ENCODE results near the gene PADI2.

DNA sequence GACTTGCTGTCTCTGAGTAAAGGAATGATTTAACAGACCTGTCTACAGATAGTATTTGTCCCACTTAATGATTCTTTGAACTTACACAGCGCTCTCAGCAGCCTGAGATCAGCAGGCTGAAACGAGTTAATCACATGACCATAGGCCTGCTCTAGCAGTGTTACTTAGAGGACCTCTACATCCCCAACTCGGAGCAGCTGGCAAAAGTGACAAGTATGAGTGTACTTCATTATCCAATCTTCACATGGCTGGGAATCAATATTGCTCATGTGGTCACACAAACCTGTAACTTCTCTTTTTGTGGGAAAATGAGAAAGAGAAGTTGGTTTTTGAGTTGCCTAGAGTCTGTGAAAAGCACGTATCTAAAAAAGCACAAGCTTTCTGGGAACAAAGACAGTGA lies 96.1 kb downstream of the PADI2 start:
- TF ChIP-seq ATF2 (IDR thresholded peaks at IDR 0.05; ENCODE audit: low read length) (no peak), CHD1 (IDR thresholded peaks at IDR 0.05; ENCODE audit: low read depth, low read length) (no peak), POLR2AphosphoS5 (IDR thresholded peaks at IDR 0.05; ENCODE audit: low read depth, low read length) (no peak), MAFK (IDR thresholded peaks at IDR 0.05; ENCODE audit: low read depth, low read length) (no peak), CHD2 (IDR thresholded peaks at IDR 0.05; ENCODE audit: low read length) (no peak), SP2 (IDR thresholded peaks at IDR 0.05; ENCODE audit: low read length) (no peak), KDM1A (IDR thresholded peaks at IDR 0.05; ENCODE audit: borderline replicate concordance, low read length) (no peak)
- TF ChIP-seq, protein P1, sequence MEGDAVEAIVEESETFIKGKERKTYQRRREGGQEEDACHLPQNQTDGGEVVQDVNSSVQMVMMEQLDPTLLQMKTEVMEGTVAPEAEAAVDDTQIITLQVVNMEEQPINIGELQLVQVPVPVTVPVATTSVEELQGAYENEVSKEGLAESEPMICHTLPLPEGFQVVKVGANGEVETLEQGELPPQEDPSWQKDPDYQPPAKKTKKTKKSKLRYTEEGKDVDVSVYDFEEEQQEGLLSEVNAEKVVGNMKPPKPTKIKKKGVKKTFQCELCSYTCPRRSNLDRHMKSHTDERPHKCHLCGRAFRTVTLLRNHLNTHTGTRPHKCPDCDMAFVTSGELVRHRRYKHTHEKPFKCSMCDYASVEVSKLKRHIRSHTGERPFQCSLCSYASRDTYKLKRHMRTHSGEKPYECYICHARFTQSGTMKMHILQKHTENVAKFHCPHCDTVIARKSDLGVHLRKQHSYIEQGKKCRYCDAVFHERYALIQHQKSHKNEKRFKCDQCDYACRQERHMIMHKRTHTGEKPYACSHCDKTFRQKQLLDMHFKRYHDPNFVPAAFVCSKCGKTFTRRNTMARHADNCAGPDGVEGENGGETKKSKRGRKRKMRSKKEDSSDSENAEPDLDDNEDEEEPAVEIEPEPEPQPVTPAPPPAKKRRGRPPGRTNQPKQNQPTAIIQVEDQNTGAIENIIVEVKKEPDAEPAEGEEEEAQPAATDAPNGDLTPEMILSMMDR (IDR thresholded peaks at IDR 0.05; ENCODE audit: control extremely low read depth in 1 of 3, insufficient read depth in 1 of 3, low read depth in 1 of 3, low read length in 3 of 3), result no peak
